HG02970 (cell line): ENCODE measurements around the gene RBM15B.

Experiments used
- ATAC-seq: cut with Tn5 transposase; IDR thresholded peaks from one replicate; pipeline ENCODE4 v1.9.1; 2021; ENCODE audit warnings: mild to moderate bottlenecking, moderate library complexity, moderate number of reproducible peaks; ENCODE audit not compliant: unreplicated experiment, low FRiP score

The RBM15B gene

GRCh38 chr3:51434746-51435327 is 43.8 kb downstream of the RBM15B start:
- no peak for ATAC-seq

GRCh38 chr3:51436998-51437639 is 46.0 kb downstream of the RBM15B start:
- no peak for ATAC-seq

GRCh38 chr3:51441282-51442030 is 50.4 kb downstream of the RBM15B start:
- no peak for ATAC-seq

GRCh38 chr3:51445544-51446280 is 54.6 kb downstream of the RBM15B start:
- ATAC-seq: no peak
